ENCODE results near the gene GPX7.
A peak's percentile ranks its signal among the peaks of the same experiment; 100 is the strongest.

GPX7 gene

GRCh38 chr1:52631759-52632331 is 29.7 kb downstream of the GPX7 start:
- no peak for DNase-seq

GRCh38 chr1:52632732-52633290 is 30.6 kb downstream of the GPX7 start, which contains the start of gene SHISAL2A:
TSS of gene SHISAL2A (plus strand) at chr1:52633168. CDS start at chr1:52633494, 326 bp downstream.
- DNase-seq: peak in 1 of 2 experiments; percentile 32

- peak in 1 of 2 experiments; percentile 32 for DNase-seq
Observed at GRCh38 chr1:52633291-52633754, 31.2 kb downstream of the GPX7 start.

DNA sequence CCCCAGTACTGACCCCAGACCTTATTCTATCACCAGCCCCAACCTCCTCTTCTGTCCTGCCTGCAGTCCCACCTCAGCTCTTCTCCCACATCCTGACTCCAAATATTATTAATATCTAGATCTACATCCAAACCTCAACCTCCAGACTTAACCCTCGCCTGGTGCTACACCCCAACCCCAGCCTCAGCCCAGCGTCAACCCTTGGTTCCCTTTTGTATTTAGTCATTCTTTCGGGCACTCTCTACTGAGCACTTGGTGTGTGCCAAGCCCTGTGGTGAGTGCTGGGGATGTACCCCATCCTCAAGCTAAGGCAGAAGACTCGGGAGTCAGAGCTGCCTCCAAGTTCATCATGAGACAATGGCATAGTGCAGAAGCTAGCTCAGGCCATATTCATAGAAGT is 31.9 kb downstream of the GPX7 start:
- no peak for DNase-seq

GRCh38 chr1:52635321-52636089 is 33.3 kb downstream of the GPX7 start:
- no peak for DNase-seq

DNA sequence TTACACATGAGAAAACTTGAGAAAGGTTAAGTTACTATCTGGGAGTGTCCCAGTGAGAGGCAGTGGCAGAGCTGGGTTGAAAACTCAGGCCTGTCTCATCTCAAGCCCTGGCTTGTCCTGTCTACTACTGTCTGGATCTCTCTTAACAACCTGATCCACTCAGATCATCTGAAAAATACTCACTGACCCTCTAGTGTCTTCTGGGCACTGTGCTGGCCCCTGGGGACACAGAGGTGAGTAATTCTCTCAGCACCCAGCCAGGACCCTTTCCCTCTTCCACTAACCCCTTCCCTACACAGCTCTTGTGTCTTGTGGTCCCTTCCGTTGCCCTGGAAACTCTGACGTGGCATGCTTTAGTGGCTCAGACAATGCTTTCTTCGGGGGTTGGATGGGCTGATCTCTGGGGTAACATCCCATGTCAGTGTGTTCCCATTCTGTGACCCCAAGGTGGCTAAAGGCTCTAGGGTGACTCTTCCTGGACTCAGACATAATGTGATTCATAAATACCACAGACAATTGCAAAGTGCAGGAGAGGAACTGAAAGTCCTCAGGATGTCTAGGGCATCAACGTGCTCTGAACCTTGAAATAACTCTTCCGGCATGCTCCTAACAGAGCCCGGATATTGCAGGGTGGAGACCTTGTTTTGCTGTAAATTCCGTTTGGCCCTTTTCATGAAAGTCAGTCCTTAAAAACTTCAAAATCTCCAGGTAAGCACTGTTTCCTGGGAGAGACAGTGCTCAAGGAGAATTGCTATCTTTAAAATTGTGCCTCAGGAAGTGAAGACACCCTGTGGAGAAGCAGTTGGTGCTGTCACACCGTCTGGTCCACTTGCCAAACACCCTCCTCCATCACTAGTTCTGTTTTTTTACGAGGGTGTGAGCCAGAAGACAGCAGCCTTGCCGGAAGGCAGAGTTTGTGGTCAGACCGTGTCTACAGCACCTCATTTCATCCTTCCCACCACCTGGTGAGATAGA is 34.8 kb downstream of the GPX7 start:
- no peak for DNase-seq

DNA sequence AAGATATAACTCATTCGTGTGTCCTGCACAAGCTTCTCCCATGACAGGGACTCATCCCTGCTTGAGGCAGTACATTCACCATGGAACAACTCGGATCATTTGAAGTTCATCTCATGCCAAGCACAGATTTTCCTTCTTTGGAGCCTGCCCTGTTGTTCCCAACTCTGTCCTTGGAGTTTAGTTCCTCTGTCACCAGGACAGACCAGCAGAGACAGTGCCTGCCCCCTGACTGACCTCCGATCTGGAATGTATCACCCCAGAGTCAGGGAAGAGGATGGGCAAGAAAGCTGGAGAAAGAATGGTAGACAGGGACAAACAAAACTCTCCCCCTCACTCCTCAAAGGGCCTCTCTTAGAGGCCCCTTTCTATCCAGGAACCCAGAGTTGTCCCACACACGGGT is 35.8 kb downstream of the GPX7 start:
- no peak for DNase-seq

GRCh38 chr1:52640697-52641096 is 38.5 kb downstream of the GPX7 start:
- peak; percentile 44 to 83 for DNase-seq

- DNase-seq: no peak
Observed at GRCh38 chr1:52641307-52641706, 39.1 kb downstream of the GPX7 start.

DNA sequence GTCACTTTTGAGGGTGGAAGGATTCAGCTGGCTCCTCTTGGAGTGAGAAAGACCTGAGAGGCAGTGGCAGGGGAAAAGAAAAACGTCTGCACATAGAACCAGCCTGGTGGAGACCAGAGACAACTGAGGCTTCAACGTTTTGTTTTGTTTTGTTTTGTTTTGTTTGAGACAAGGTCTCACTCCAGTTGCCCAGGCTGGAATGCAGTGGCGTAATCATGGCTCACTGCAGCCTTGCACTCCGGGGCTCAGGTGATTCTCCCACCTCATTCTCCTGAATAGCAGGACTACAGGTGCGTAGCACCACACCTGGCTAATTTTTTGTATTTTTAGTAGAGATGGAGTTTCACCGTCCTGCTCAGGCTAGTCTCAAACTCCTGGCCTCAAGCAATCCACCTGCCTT is 43.1 kb downstream of the GPX7 start:
- no peak for DNase-seq

DNA sequence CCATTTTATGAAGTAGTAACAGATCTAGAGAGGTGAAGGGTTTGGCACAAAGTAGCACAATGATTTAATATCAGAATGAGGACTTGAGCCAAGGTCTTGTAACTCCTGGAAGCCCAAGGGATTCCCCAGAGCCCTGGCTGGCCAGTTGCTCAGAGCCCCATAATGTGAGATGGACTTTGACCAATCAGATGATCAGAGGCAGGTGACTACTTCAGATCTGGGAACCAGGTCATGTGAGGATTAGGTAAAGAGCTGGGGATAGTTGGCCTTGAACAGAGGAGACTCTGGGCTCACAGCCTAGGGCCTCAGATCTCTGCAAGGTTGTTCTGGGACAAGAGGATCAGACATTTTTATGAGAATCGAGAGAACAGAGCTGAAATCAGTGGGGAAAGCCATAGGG is 49.7 kb downstream of the GPX7 start:
- DNase-seq: no peak

- DNase-seq: no peak
Observed at GRCh38 chr1:52653207-52653849, 51.2 kb downstream of the GPX7 start.

DNA sequence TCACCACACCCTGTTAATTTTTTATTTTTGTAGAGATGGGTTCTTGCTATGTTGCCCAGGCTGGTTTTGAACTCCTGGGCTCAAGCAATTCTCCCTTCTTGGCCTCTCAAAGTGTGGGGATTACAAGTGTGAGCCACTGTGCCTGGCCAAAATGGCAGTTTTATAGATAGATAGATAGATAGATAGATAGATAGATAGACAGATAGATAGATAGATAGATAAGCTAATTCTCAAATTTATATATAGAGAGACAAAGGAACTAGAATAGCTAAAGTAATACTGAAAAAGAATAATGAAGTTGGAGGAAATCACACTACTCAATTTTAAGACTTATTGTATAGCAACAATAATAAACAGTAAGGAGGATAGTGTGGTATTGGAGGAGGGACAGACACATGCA is 51.9 kb downstream of the GPX7 start:
- DNase-seq: no peak

DNA sequence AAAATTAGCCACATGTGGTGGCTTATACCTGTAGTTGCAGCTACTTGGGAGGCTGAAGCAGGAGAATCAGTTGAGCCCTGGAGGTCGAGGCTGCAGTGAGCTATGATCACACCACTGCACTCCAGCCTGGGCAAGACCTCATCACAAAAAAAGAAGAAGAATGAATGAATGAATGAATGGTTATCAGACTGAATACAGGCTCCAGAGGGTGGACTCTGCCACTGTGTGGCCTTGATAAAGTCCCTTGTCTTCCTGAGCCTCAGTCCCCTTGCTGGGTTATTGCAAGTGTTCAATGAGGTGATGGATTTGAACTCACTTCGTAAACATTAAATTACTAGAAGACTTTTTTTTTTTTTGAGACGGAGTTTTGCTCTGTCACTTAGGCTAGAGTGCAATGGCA is 55.5 kb downstream of the GPX7 start:
- no peak for DNase-seq

Measured in NCI-H524 (cell line).